ENCODE measurements around the gene RND1. TPM values are rescaled to one million over a fixed set of nuclear protein-coding genes. Genes with fewer than 3 reads are reported as not detected.
"Not testable (repeated sequence)": the region's sequence is repeated elsewhere in the genome, so short reads cannot be mapped to it uniquely, and the experiment has no call there.

Gene RND1
- total RNA-seq, 2 experiments from 2014 or later = 4.8 to 5.7 TPM

DNA sequence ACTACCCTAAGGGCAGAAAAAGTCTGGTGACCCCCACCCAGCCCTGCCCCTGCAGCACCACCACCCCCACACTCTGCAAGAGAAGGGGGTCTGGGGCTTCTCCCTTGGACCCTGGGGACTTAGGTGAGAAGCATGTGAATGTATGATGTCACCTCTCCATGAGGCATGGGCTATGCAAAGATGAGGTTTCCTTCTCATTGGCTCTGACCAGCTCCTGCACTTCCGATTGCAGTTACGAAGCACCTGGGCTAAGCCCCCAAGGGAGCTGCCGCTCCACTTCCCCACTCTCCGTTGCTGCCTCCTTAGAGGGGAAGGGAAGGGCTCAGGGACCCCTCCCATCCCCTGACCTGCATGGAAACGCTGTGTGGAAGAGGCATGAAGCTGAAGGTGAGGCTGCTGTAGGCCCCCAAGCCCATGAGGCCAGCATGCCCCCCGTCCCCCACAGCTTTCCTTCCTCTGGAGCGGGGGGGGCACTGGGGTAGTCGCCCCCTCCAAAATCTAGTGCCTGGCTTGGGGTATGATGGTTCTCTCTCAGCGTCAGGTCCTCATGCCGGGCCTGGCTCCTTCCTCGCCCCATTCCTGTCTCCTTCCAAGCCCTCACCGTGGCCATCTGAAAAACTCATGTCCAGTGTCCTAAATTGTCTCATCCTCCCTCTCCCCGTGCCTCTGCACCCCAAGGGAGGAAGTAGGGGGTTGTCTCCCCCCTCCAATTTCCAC is 8.2 kb downstream of the RND1 start:
- H3K27ac Mint-ChIP-seq = no peak overlapping the region
- no peak for ATAC-seq (ENCODE audit: poor library complexity)
- H3K4me3 Mint-ChIP-seq = no peak overlapping the region
- Histone ChIP-seq H3K4me3 (ENCODE audit: low read length) (no peak overlapping the region), H3K27me3 (ENCODE audit: control insufficient read depth in 1 of 2, insufficient read depth in 2 of 2, low read length in 2 of 2) (peaks cover 4 to 15% of the 10 kb centered on the region in 2 experiments), H3K9me3 (ENCODE audit: control insufficient read depth in 1 of 2, insufficient read depth in 1 of 2, low read length in 2 of 2) (no peaks in the 10 kb centered on the region), H3K27ac (ENCODE audit: low read depth in 1 of 2, low read length in 2 of 2) (no peak overlapping the region), H3K4me1 (ENCODE audit: insufficient read depth, low read length) (peaks cover 11% of the 10 kb centered on the region), H3K36me3 (ENCODE audit: insufficient read depth, low read length) (no peaks in the 10 kb centered on the region)
- intact Hi-C loops (cut with DNase I, micrococcal nuclease) = no loop called here
- H3K27me3 Mint-ChIP-seq = peaks cover 14% of the 10 kb centered on the region
- H3K4me1 Mint-ChIP-seq (ENCODE audit: low read depth) = peaks cover 10% of the 10 kb centered on the region
- no peaks in the 10 kb centered on the region for H3K9me3 Mint-ChIP-seq
- TF ChIP-seq, protein P1, sequence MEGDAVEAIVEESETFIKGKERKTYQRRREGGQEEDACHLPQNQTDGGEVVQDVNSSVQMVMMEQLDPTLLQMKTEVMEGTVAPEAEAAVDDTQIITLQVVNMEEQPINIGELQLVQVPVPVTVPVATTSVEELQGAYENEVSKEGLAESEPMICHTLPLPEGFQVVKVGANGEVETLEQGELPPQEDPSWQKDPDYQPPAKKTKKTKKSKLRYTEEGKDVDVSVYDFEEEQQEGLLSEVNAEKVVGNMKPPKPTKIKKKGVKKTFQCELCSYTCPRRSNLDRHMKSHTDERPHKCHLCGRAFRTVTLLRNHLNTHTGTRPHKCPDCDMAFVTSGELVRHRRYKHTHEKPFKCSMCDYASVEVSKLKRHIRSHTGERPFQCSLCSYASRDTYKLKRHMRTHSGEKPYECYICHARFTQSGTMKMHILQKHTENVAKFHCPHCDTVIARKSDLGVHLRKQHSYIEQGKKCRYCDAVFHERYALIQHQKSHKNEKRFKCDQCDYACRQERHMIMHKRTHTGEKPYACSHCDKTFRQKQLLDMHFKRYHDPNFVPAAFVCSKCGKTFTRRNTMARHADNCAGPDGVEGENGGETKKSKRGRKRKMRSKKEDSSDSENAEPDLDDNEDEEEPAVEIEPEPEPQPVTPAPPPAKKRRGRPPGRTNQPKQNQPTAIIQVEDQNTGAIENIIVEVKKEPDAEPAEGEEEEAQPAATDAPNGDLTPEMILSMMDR (IDR thresholded peaks at IDR 0.05) = no peak
- CTCF ChIA-PET = interaction anchor here (0.6 to 2.2 kb wide), 2 partner anchors 8 to 120 kb away, joined by 3 to 7 read pairs; partner anchors contain the start of gene RND1
- peaks cover 4% of the 10 kb centered on the region for H3K36me3 Mint-ChIP-seq (ENCODE audit: low read depth)
- no peak for DNase-seq
- POLR2A ChIA-PET = interaction anchor here (0.6 to 1.4 kb wide), 2 partner anchors 24 to 44 kb away, joined by 3 to 4 read pairs; no protein-coding TSS in a partner anchor

DNA sequence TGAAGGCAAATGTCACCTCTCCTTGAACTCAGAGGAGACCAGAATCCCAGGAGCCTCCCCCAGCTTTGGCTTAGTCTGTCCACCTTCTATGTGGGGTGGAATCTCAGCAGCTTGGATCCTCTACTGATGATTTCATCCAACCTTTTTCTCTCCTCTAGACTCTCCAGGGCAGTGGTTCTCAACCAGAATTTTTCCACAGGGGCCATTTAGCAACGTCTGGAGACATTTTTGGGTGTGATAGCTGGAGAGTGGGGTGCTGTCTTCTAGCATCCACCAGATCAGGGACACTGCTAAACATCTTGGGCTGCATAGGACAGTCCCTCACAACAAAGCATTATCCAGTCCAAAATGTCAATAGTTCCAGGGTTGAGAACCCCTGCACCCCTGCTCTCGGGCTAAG is 9.3 kb downstream of the RND1 start:
- peaks cover 19% of the 10 kb centered on the region for H3K4me1 Mint-ChIP-seq (ENCODE audit: low read depth)
- POLR2A ChIA-PET = interaction anchor here (0.7 to 1.4 kb wide), 2 partner anchors 10 to 45 kb away, joined by 3 read pairs; partner anchors contain the start of gene RND1
- CTCF ChIA-PET = interaction anchor here (0.7 to 2.2 kb wide), 2 partner anchors 9 to 34 kb away, joined by 3 to 7 read pairs; partner anchors contain the start of gene RND1

DNA sequence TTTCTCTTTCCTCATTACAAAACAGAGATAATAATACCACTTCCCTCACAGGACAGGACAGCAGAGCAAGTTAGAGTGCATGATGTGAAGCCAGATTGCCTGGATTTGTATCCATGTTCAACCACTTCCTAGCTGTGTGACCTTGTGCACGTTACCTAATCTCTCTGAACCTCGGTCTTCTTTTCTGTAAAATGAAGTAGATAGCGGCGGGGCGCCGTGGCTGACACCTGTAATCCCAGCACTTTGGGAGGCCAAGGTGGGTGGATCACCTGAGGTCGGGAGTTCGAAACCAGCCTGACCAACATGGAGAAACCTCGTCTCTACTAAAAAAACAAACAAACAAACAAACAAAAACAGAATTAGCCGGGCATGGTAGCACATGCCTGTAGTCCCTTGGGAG is 10.7 kb downstream of the RND1 start:
- Mint-ChIP-seq H3K36me3 (ENCODE audit: low read depth) (peaks cover 28% of the 10 kb centered on the region), H3K4me1 (ENCODE audit: low read depth) (peaks cover 33% of the 10 kb centered on the region)
- H3K27ac ChIP-seq (ENCODE audit: low read depth in 1 of 2, low read length in 2 of 2); DNase-seq; H3K4me3 ChIP-seq (ENCODE audit: low read length); intact Hi-C loops (cut with DNase I, micrococcal nuclease); H3K9me3 Mint-ChIP-seq; POLR2A ChIA-PET; H3K4me3 Mint-ChIP-seq; H3K36me3 ChIP-seq (ENCODE audit: insufficient read depth, low read length); H3K27me3 ChIP-seq (ENCODE audit: control insufficient read depth in 1 of 2, insufficient read depth in 2 of 2, low read length in 2 of 2); H3K27ac Mint-ChIP-seq; H3K27me3 Mint-ChIP-seq; H3K9me3 ChIP-seq (ENCODE audit: control insufficient read depth in 1 of 2, insufficient read depth in 1 of 2, low read length in 2 of 2); ATAC-seq (ENCODE audit: poor library complexity); CTCF ChIA-PET: not testable (repeated sequence)
- H3K4me1 ChIP-seq (ENCODE audit: insufficient read depth, low read length) = peaks cover 30% of the 10 kb centered on the region

More for the DNA sequence above, 9.3 kb downstream of the RND1 start:
- H3K36me3 Mint-ChIP-seq (ENCODE audit: low read depth) = peaks cover 13% of the 10 kb centered on the region
- H3K27me3 Mint-ChIP-seq = peaks cover 3% of the 10 kb centered on the region
- Histone ChIP-seq H3K27me3 (ENCODE audit: control insufficient read depth in 1 of 2, insufficient read depth in 2 of 2, low read length in 2 of 2) (peaks cover 2 to 6% of the 10 kb centered on the region in 2 experiments), H3K36me3 (ENCODE audit: insufficient read depth, low read length) (no peaks in the 10 kb centered on the region), H3K27ac (ENCODE audit: low read depth in 1 of 2, low read length in 2 of 2) (no peak overlapping the region), H3K4me1 (ENCODE audit: insufficient read depth, low read length) (peaks cover 17% of the 10 kb centered on the region), H3K9me3 (ENCODE audit: control insufficient read depth in 1 of 2, insufficient read depth in 1 of 2, low read length in 2 of 2) (no peaks in the 10 kb centered on the region), H3K4me3 (ENCODE audit: low read length) (no peak overlapping the region)
- H3K4me3 Mint-ChIP-seq = no peak overlapping the region
- ATAC-seq (ENCODE audit: poor library complexity) (no peak), DNase-seq (no peak)
- intact Hi-C loops (cut with DNase I, micrococcal nuclease) = no loop called here
- H3K9me3 Mint-ChIP-seq = no peaks in the 10 kb centered on the region
- TF ChIP-seq, protein P1 (IDR thresholded peaks at IDR 0.05) = no peak
- no peak overlapping the region for H3K27ac Mint-ChIP-seq

Measured in CD4-positive, alpha-beta T cell (primary cell).